Small intestine (tissue), 7 donors: Measurements from ENCODE around the gene PPTC7. TPM values are rescaled to one million over a fixed set of nuclear protein-coding genes. Genes with fewer than 3 reads are reported as not detected.
"Not testable (repeated sequence)": the region's sequence is repeated elsewhere in the genome, so short reads cannot be mapped to it uniquely, and the experiment has no call there.

Experiments
- DNase-seq, 2 donors: peaks; one replicate each; pipeline versions ENCODE4 v3.0.0 to v3.0.0-alpha.2; 2013
- FAIRE-seq: peaks from 2 replicates; lab custom pipeline; 2012; peaks lifted over from hg19 to GRCh38; lab: Jason Lieb, UNC
- H3K27ac ChIP-seq, 3 donors: one replicate each; pipeline ENCODE4 v1.5.1; 2013; ENCODE audit warnings: low read length in 2 of 3, mild to moderate bottlenecking in 2 of 3, control low read depth in 1 of 3, inconsistent platforms in 1 of 3, low read depth in 1 of 3, moderate library complexity in 1 of 3
- H3K27me3 ChIP-seq, 3 donors: one replicate each; pipeline ENCODE4 v1.6.1; 2013; ENCODE audit warnings: low read length in 3 of 3, inconsistent platforms in 1 of 3; ENCODE audit not compliant: control insufficient read depth in 3 of 3, insufficient read depth in 3 of 3
- H3K36me3 ChIP-seq, 3 donors: one replicate each; pipeline ENCODE4 v1.6.1; 2013; ENCODE audit warnings: low read length in 3 of 3, inconsistent platforms in 1 of 3, low read depth in 1 of 3, mild to moderate bottlenecking in 1 of 3, moderate library complexity in 1 of 3; ENCODE audit not compliant: control insufficient read depth in 3 of 3, insufficient read depth in 2 of 3
- H3K4me1 ChIP-seq, 3 donors: one replicate each; pipeline ENCODE4 v1.6.1; 2013; ENCODE audit warnings: low read length in 2 of 3, inconsistent platforms in 1 of 3, low read depth in 1 of 3, mild to moderate bottlenecking in 1 of 3, moderate library complexity in 1 of 3; ENCODE audit not compliant: control insufficient read depth in 3 of 3, insufficient read depth in 2 of 3
- H3K4me3 ChIP-seq, 3 donors: one replicate each; pipeline ENCODE4 v1.5.1; 2013; ENCODE audit warnings: low read length in 3 of 3, control low read depth in 1 of 3, inconsistent platforms in 1 of 3, low read depth in 1 of 3, mild to moderate bottlenecking in 1 of 3, moderate library complexity in 1 of 3
- H3K9me3 ChIP-seq, 2 donors: one replicate each; pipeline ENCODE4 v1.6.1; 2013; ENCODE audit warnings: low read depth in 1 of 2, low read length in 1 of 2; ENCODE audit not compliant: control insufficient read depth in 2 of 2, insufficient read depth in 1 of 2
- WGBS, 3 donors: extraction: QIAGEN DNeasy Blood & Tissue Kit; methylation state at CpG; one replicate each; pipeline ENCODE4 v1.1.7; 2013; 5-methylcytosine and 5-hydroxymethylcytosine counted together
- polyA plus RNA-seq, 4 donors: library from polyadenylated mRNA; stranded (reverse) in 3 of 4; unstranded in 1 of 4; fragments of 200-250 nt in 3 of 4; fragments of 120-200 nt in 1 of 4; gene quantifications; one replicate each; pipeline versions ENCODE4 v1.2.1 to v1.2.3, GENCODE V29; 2013
- donor health status: healthy with polysubstance abuse.
- donor health status: control.
- donor health status: control.
- donor health status: Bipolar disorder and iron deficiency.
- donor health status: healthy.

Gene PPTC7
- polyA plus RNA-seq, 4 donors: 8.6 to 21.5 (median 12.0) TPM

- DNase-seq (no peak), FAIRE-seq (no peak)
- H3K4me1 ChIP-seq: peaks cover 8 to 10% (median 9%) of the 10 kb centered on the region in 3 donors
Observed at GRCh38 chr12:110561471-110562201, 21.5 kb downstream of the PPTC7 start.

DNA sequence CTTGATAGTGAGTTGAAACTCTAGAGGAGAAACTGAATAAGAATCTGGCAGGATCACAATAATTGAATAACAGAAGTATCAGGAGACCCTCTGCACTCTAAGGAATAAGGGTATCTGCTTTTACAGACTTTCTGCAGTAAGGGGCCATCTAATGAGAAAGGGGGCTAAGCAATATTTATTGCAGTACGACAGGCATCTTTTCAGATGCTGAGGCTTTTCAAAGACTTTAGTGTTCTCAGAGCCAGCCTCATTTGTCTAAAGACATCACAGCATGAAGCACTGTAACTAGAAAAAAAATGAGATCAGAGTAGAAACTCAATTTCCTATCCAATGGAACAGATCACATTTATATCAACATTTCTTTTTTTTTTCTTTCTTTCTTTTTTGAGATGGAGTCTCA is 22.2 kb downstream of the PPTC7 start:
- no peak overlapping the region for H3K27ac ChIP-seq
- 75 to 84% (median 80%) methylated on average over 1 of the region's 1 CpG for WGBS, 3 donors

More at GRCh38 chr12:110561471-110562201, 21.5 kb downstream of the PPTC7 start:
- WGBS, 3 donors: 84 to 95% (median 89%) methylated on average over 15 of the region's 15 CpGs
- no peak overlapping the region for H3K4me3 ChIP-seq
- H3K27me3 ChIP-seq: no peaks in the 10 kb centered on the region
- peaks cover 0 to 8% (median 0%) of the 10 kb centered on the region in 3 donors for H3K36me3 ChIP-seq
- H3K9me3 ChIP-seq: no peaks in the 10 kb centered on the region
- H3K27ac ChIP-seq: no peak overlapping the region

GRCh38 chr12:110560048-110560447 is 23.1 kb downstream of the PPTC7 start:
- Histone ChIP-seq H3K27ac (no peak overlapping the region), H3K4me3 (no peak overlapping the region), H3K27me3 (no peaks in the 10 kb centered on the region), H3K36me3 (peaks cover 0 to 8% (median 0%) of the 10 kb centered on the region in 3 donors), H3K9me3 (no peaks in the 10 kb centered on the region), H3K4me1 (peaks cover 4 to 12% (median 4%) of the 10 kb centered on the region in 3 donors)
- FAIRE-seq (no peak), DNase-seq (no peak)
- WGBS, 3 donors: 98% methylated on average over 5 of the region's 5 CpGs

More for the DNA sequence above, 22.2 kb downstream of the PPTC7 start:
- Histone ChIP-seq H3K9me3 (no peaks in the 10 kb centered on the region), H3K4me3 (no peak overlapping the region), H3K4me1 (peaks cover 4 to 8% (median 7%) of the 10 kb centered on the region in 3 donors), H3K36me3 (peaks cover 0 to 8% (median 0%) of the 10 kb centered on the region in 3 donors), H3K27me3 (no peaks in the 10 kb centered on the region)
- FAIRE-seq: no peak
- no peak for DNase-seq

- H3K9me3 ChIP-seq, H3K36me3 ChIP-seq, H3K4me3 ChIP-seq, H3K27ac ChIP-seq, H3K27me3 ChIP-seq, DNase-seq, FAIRE-seq: not testable (repeated sequence)
- WGBS, 3 donors: 92 to 95% (median 94%) methylated on average over 2 of the region's 2 CpGs
- peaks cover 3 to 10% (median 4%) of the 10 kb centered on the region in 3 donors for H3K4me1 ChIP-seq
Observed at GRCh38 chr12:110558945-110559344, 24.2 kb downstream of the PPTC7 start.

GRCh38 chr12:110557300-110557699 is 25.8 kb downstream of the PPTC7 start:
- peaks cover 0 to 8% (median 3%) of the 10 kb centered on the region in 3 donors for H3K4me1 ChIP-seq

DNA sequence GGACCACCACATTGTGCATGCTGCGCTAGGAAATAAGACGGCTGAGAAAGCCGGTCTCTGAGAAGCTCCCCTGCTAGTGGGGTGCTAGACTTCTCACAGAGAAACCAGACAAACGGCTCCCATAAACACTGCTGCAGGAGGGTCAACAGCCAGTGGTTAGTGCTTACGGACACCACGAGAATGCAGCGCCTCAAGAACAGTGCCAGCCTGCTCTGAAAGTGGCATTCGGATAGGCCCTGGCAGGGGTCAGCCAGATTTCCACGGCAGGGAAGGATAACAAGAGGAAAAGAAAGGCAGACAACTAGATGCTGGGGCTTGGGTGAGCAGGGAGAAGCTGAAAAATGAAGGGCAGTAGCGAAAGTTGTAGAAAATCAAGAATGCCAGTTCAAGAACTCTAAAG is 26.4 kb downstream of the PPTC7 start:
- no peak overlapping the region for H3K27ac ChIP-seq
- DNase-seq (no peak), FAIRE-seq (no peak)
- H3K9me3 ChIP-seq: no peaks in the 10 kb centered on the region
- peaks cover 0 to 10% (median under 1%) of the 10 kb centered on the region in 3 donors for H3K36me3 ChIP-seq
- peaks cover 0 to 8% (median 0%) of the 10 kb centered on the region in 3 donors for H3K4me1 ChIP-seq
- 85 to 92% (median 89%) methylated on average over 10 of the region's 10 CpGs for whole genome bisulfite sequencing, 3 donors
- H3K4me3 ChIP-seq: no peak overlapping the region
- H3K27me3 ChIP-seq: no peaks in the 10 kb centered on the region

More at GRCh38 chr12:110557300-110557699, 25.8 kb downstream of the PPTC7 start:
- no peak for DNase-seq
- Histone ChIP-seq H3K4me3 (no peak overlapping the region), H3K27ac (no peak overlapping the region), H3K9me3 (no peaks in the 10 kb centered on the region), H3K27me3 (no peaks in the 10 kb centered on the region), H3K36me3 (peaks cover 0 to 10% (median 0%) of the 10 kb centered on the region in 3 donors)
- FAIRE-seq: no peak
- WGBS, 3 donors: 83 to 96% (median 94%) methylated on average over 3 of the region's 3 CpGs

GRCh38 chr12:110555577-110556406 is 27.3 kb downstream of the PPTC7 start:
- DNase-seq: no peak
- no peaks in the 10 kb centered on the region for H3K9me3 ChIP-seq
- no peaks in the 10 kb centered on the region for H3K27me3 ChIP-seq
- WGBS, 3 donors: 53 to 58% (median 57%) methylated on average over 8 of the region's 8 CpGs
- no peak overlapping the region for H3K27ac ChIP-seq
- peaks cover 0 to 6% (median 0%) of the 10 kb centered on the region in 3 donors for H3K4me1 ChIP-seq
- FAIRE-seq: no peak
- H3K4me3 ChIP-seq: no peak overlapping the region
- peaks cover 0 to 14% (median 2%) of the 10 kb centered on the region in 3 donors for H3K36me3 ChIP-seq

GRCh38 chr12:110554184-110554583 is 28.9 kb downstream of the PPTC7 start:
- 70 to 86% (median 71%) methylated on average over 3 of the region's 3 CpGs for WGBS, 3 donors
- Histone ChIP-seq H3K36me3 (peaks cover 0 to 13% (median 4%) of the 10 kb centered on the region in 3 donors), H3K27me3 (no peaks in the 10 kb centered on the region), H3K27ac (no peak overlapping the region), H3K4me3 (no peak overlapping the region), H3K9me3 (no peaks in the 10 kb centered on the region), H3K4me1 (peaks cover 0 to 4% (median 0%) of the 10 kb centered on the region in 3 donors)
- FAIRE-seq (no peak), DNase-seq (no peak)
